H1 (cell line): ENCODE results near the gene MPRIP. TPM values are rescaled to one million over a fixed set of nuclear protein-coding genes. Genes with fewer than 3 reads are reported as not detected.
A peak's percentile ranks its signal among the peaks of the same experiment; 100 is the strongest.

Experiments used
- CTCF ChIA-PET: fragments of 300-600 bp; sonication (Branson Sonifier 250); formaldehyde crosslinking; loops from one replicate; lab custom pipeline; 2021; ENCODE audit not compliant: partially characterized antibody; lab: Charles Lee
- POLR2A ChIA-PET: fragments of 300-600 bp; sonication (Branson Sonifier 250); formaldehyde crosslinking; loops from one replicate; lab custom pipeline; 2021; ENCODE audit warnings: inconsistent platforms; ENCODE audit not compliant: partially characterized antibody; lab: Charles Lee
- DNase-seq, 2 experiments: peaks; one replicate each; pipeline versions ENCODE4 v3.0.0 to v3.0.0-alpha.2; 2010 to 2022; ENCODE audit warnings: low spot score in 2 of 2, low read depth in 1 of 2, mixed read lengths in 1 of 2
- FAIRE-seq: peaks from 2 replicates; lab custom pipeline; 2011; peaks lifted over from hg19 to GRCh38; lab: Jason Lieb, UNC
- H2AFZ ChIP-seq: 2 replicates; pipeline ENCODE4 v1.8.1; 2012; ENCODE audit warnings: low read length, inconsistent platforms
- H2AK5ac ChIP-seq: 2 replicates; pipeline ENCODE4 v1.6.1; 2013; ENCODE audit warnings: low read depth, low read length
- H2BK120ac ChIP-seq: replicated peaks from 2 replicates; pipeline ENCODE3; 2013; ENCODE audit warnings: low read depth, low read length, inconsistent platforms
- H2BK12ac ChIP-seq: 2 replicates; pipeline ENCODE4 v1.6.1; 2013; ENCODE audit warnings: low read depth, low read length
- H2BK15ac ChIP-seq: 2 replicates; pipeline ENCODE4 v1.6.1; 2013; ENCODE audit warnings: low read length
- H2BK20ac ChIP-seq: 2 replicates; pipeline ENCODE4 v1.6.1; 2013; ENCODE audit warnings: low read length
- H2BK5ac ChIP-seq: 2 replicates; pipeline ENCODE4 v1.6.1; 2013; ENCODE audit warnings: low read depth, low read length
- H3K14ac ChIP-seq: 2 replicates; pipeline ENCODE4 v1.6.1; 2013; ENCODE audit warnings: inconsistent platforms; ENCODE audit not compliant: insufficient read length
- H3K18ac ChIP-seq: 2 replicates; pipeline ENCODE4 v1.6.1; 2013; ENCODE audit warnings: low read length; ENCODE audit errors: extremely low read depth
- H3K23ac ChIP-seq: 2 replicates; pipeline ENCODE4 v1.6.1; 2013; ENCODE audit warnings: inconsistent platforms; ENCODE audit not compliant: insufficient read length
- H3K23me2 ChIP-seq: 2 replicates; pipeline ENCODE4 v1.6.1; 2013; ENCODE audit warnings: low read depth, low read length
- H3K27ac ChIP-seq: 2 replicates; pipeline ENCODE4 v1.6.1; 2011; ENCODE audit warnings: low read depth, low read length, inconsistent platforms
- H3K27me3 ChIP-seq, 4 experiments: replicated peaks in 1 of 4; 1 replicate in 1 of 4; 2 replicates in 3 of 4; pipeline versions ENCODE4 v1.6.1 to v1.8.1; 2011 to 2013; ENCODE audit warnings: low read length in 3 of 4, mild to moderate bottlenecking in 3 of 4, inconsistent platforms in 2 of 4, mixed read lengths in 2 of 4, moderate library complexity in 1 of 4; ENCODE audit not compliant: control insufficient read depth in 3 of 4, insufficient read depth in 3 of 4; ENCODE audit errors: extremely low read depth in 1 of 4
- H3K36me3 ChIP-seq, 4 experiments: 2 replicates each; pipeline versions ENCODE4 v1.6.1 to v1.8.1; 2011 to 2013; ENCODE audit warnings: mild to moderate bottlenecking in 4 of 4, low read length in 3 of 4, moderate library complexity in 2 of 4, control low read depth in 1 of 4, inconsistent platforms in 1 of 4; ENCODE audit not compliant: insufficient read depth in 4 of 4, control insufficient read depth in 2 of 4
- H3K4ac ChIP-seq: replicated peaks from 2 replicates; pipeline ENCODE3; 2013; ENCODE audit warnings: low read length, low read depth, mixed read lengths, inconsistent platforms; ENCODE audit not compliant: insufficient read length
- H3K4me1 ChIP-seq, 4 experiments: replicated peaks in 1 of 4; 1 replicate in 1 of 4; 2 replicates in 3 of 4; pipeline versions ENCODE4 v1.6.1 to v1.8.1; 2011 to 2013; ENCODE audit warnings: low read length in 3 of 4, inconsistent platforms in 2 of 4, mixed read lengths in 1 of 4; ENCODE audit not compliant: insufficient read depth in 4 of 4, control insufficient read depth in 3 of 4
- H3K4me2 ChIP-seq, 2 experiments: 2 replicates each; pipeline versions ENCODE4 v1.6.1 to v1.8.1; 2011 to 2013; ENCODE audit warnings: low read depth in 2 of 2, low read length in 2 of 2, control low read depth in 1 of 2, inconsistent platforms in 1 of 2, mild to moderate bottlenecking in 1 of 2; ENCODE audit not compliant: insufficient read depth in 1 of 2
- H3K4me3 ChIP-seq, 4 experiments: fragments of 200-600, 300-600 bp in 1 of 4; sonication (generic), shearing (Covaris generic), sonication (Bioruptor Twin) in 1 of 4; 2 replicates each; pipeline versions ENCODE4 v1.5.1 to v1.8.1; 2011 to 2016; ENCODE audit warnings: low read length in 4 of 4, low read depth in 3 of 4, control low read depth in 2 of 4, inconsistent platforms in 2 of 4, mild to moderate bottlenecking in 2 of 4, mixed read lengths in 1 of 4, moderate library complexity in 1 of 4; ENCODE audit not compliant: insufficient read depth in 2 of 4; ENCODE audit errors: extremely low read depth in 1 of 4
- H3K56ac ChIP-seq: replicated peaks from 2 replicates; pipeline ENCODE3; 2013; ENCODE audit warnings: low read depth, mild to moderate bottlenecking, mixed read lengths, low read length, inconsistent platforms; ENCODE audit not compliant: insufficient read length
- H3K79me1 ChIP-seq: 2 replicates; pipeline ENCODE4 v1.6.1; 2013; ENCODE audit warnings: low read depth, low read length, control low read depth
- H3K79me2 ChIP-seq, 2 experiments: 2 replicates each; pipeline versions ENCODE4 v1.6.1 to v1.8.1; 2012 to 2013; ENCODE audit warnings: low read length in 2 of 2, mild to moderate bottlenecking in 2 of 2, inconsistent platforms in 1 of 2; ENCODE audit not compliant: insufficient read depth in 2 of 2, control insufficient read depth in 1 of 2
- H3K9ac ChIP-seq, 4 experiments: replicated peaks in 1 of 4; 1 replicate in 1 of 4; 2 replicates in 3 of 4; pipeline versions ENCODE4 v1.6.1 to v1.8.1; 2011 to 2013; ENCODE audit warnings: low read depth in 3 of 4, low read length in 3 of 4, control low read depth in 2 of 4, mild to moderate bottlenecking in 2 of 4, moderate library complexity in 2 of 4, inconsistent platforms in 1 of 4; ENCODE audit errors: extremely low read depth in 1 of 4
- H3K9me3 ChIP-seq, 2 experiments: 2 replicates each; pipeline versions ENCODE4 v1.6.1 to v1.8.1; 2012 to 2013; ENCODE audit warnings: mild to moderate bottlenecking in 2 of 2, moderate library complexity in 2 of 2, control low read depth in 1 of 2, inconsistent platforms in 1 of 2, low read depth in 1 of 2, low read length in 1 of 2, mixed read lengths in 1 of 2; ENCODE audit not compliant: insufficient read depth in 2 of 2
- H4K20me1 ChIP-seq, 2 experiments: replicated peaks in 1 of 2; 2 replicates each; pipeline versions ENCODE3 to v1.8.1; 2011 to 2013; ENCODE audit warnings: inconsistent platforms in 2 of 2, low read length in 2 of 2, mild to moderate bottlenecking in 1 of 2; ENCODE audit not compliant: insufficient read depth in 2 of 2, control insufficient read depth in 1 of 2
- H4K5ac ChIP-seq: 2 replicates; pipeline ENCODE4 v1.6.1; 2013; ENCODE audit warnings: low read length, low read depth, mixed read lengths, inconsistent platforms; ENCODE audit not compliant: insufficient read length
- H4K8ac ChIP-seq: 2 replicates; pipeline ENCODE4 v1.8.0; 2013; ENCODE audit warnings: mild to moderate bottlenecking, moderate library complexity, low read length, inconsistent platforms; ENCODE audit not compliant: insufficient read depth; ENCODE audit errors: extremely low read depth
- H4K91ac ChIP-seq: replicated peaks from 2 replicates; pipeline ENCODE3; 2013; ENCODE audit warnings: low read length, mixed read lengths, inconsistent platforms; ENCODE audit not compliant: insufficient read length
- CREB1 ChIP-seq: IDR thresholded peaks from 2 replicates; pipeline ENCODE4 v1.6.1; 2012; ENCODE audit warnings: inconsistent platforms
- CTCF ChIP-seq, 3 experiments: IDR thresholded peaks; 1 replicate in 2 of 3; 2 replicates in 1 of 3; pipeline versions ENCODE4 v1.5.1 to v1.6.1; 2011; ENCODE audit warnings: low read length in 3 of 3, mild to moderate bottlenecking in 3 of 3, inconsistent platforms in 2 of 3, low read depth in 1 of 3, moderate library complexity in 1 of 3; ENCODE audit not compliant: insufficient read depth in 1 of 3; ENCODE audit errors: control extremely low read depth in 1 of 3
- NRF1 ChIP-seq: IDR thresholded peaks from 2 replicates; pipeline ENCODE4 v1.6.1; 2011; ENCODE audit warnings: mild to moderate bottlenecking, low read depth, low read length, improper control_type of control experiment
- RAD21 ChIP-seq, 2 experiments: IDR thresholded peaks in 1 of 2; conservative IDR thresholded peaks in 1 of 2; 2 replicates each; pipeline ENCODE4 v1.6.1; 2011; ENCODE audit warnings: low read depth in 2 of 2, low read length in 2 of 2, improper control_type of control experiment in 1 of 2, inconsistent platforms in 1 of 2, mild to moderate bottlenecking in 1 of 2, moderate library complexity in 1 of 2
- SUZ12 ChIP-seq: fragments of 200-600 bp; sonication (generic); IDR thresholded peaks from 2 replicates; pipeline ENCODE4 v1.6.1; 2012; ENCODE audit warnings: mild to moderate bottlenecking, inconsistent platforms, low read length, moderate library complexity, mixed read lengths
- TAF1 ChIP-seq: IDR thresholded peaks from 2 replicates; pipeline ENCODE4 v1.6.1; 2011; ENCODE audit warnings: mild to moderate bottlenecking, low read depth, low read length
- WGBS, 2 experiments: shearing (Covaris generic) in 1 of 2; methylation state at CpG; one replicate each; pipeline versions ENCODE4 v1.1.6 to v1.1.7; 2013 to 2015; ENCODE audit warnings: low lambda C conversion rate in 2 of 2, mixed read lengths in 2 of 2, inconsistent platforms in 1 of 2, low coverage in 1 of 2, missing lambda C conversion rate in 1 of 2; ENCODE audit not compliant: insufficient replicate concordance in 2 of 2, insufficient coverage in 1 of 2, insufficient read length in 1 of 2; ENCODE audit errors: extremely low coverage in 1 of 2, missing lambda C conversion rate in 1 of 2; 5-methylcytosine and 5-hydroxymethylcytosine counted together
- polyA plus RNA-seq, 7 experiments: library from polyadenylated mRNA; depleted of rRNA in 3 of 7; stranded (reverse) in 5 of 7; unstranded in 2 of 7; fragments of >200 nt in 5 of 7; fragments of 200-250 nt in 2 of 7; gene quantifications; 1 replicate in 5 of 7; 2 replicates in 1 of 7; 4 replicates in 1 of 7; pipeline versions ENCODE4 v1.2.1 to v1.2.3, GENCODE V29; 2011 to 2013; ENCODE audit warnings: missing spikeins in 2 of 7, mixed read lengths in 2 of 7
- total RNA-seq: library from RNA; stranded (reverse); fragmentation: NEBNext Ultra II Directional; extraction: Animal tissue kit (Norgen Biotek cat#: 25700); gene quantifications from 2 replicates; pipeline ENCODE4 v1.2.1, GENCODE V29; 2021

Gene MPRIP
- total and polyA plus RNA-seq, 2 of the 8 experiments (the other 6 are each of a cell fraction or from before 2014, with no cell fraction given) = 48.6 to 146 TPM

- Histone ChIP-seq H3K4me3 (no peak overlapping the region), H4K20me1 (peaks cover 0 to 5% of the 10 kb centered on the region in 2 experiments), H4K91ac (no peak overlapping the region), H2BK12ac (no peak overlapping the region), H2BK5ac (no peak overlapping the region), H3K23ac (no peak overlapping the region), H2AFZ (no peak overlapping the region), H3K23me2 (no peaks in the 10 kb centered on the region), H2BK120ac (no peak overlapping the region), H3K9me3 (no peaks in the 10 kb centered on the region), H3K79me2 (peaks cover 0 to 13% of the 10 kb centered on the region in 2 experiments; a peak in 1 of 4 replicates), H3K18ac (no peak overlapping the region), H3K9ac (no peak overlapping the region), H4K8ac (no peak overlapping the region), H3K4me1 (peaks cover 0 to 8% (median 4%) of the 10 kb centered on the region in 4 experiments; a peak in 4 of 7 replicates), H2BK20ac (no peak overlapping the region)
- 87% methylated on average over 8 of the region's 8 CpGs; no CpG with 5 or more reads in 1 of the 2 experiments for WGBS, 2 experiments
- TF ChIP-seq TAF1 (no peak), NRF1 (no peak), CREB1 (no peak), SUZ12 (no peak), CTCF (IDR thresholded peaks at IDR 0.05; ENCODE audit: control extremely low read depth in 1 of 3, insufficient read depth in 1 of 3, low read depth in 1 of 3, low read length in 3 of 3) (peak in 1 of 3 experiments; percentile 27; a peak in 2 of 4 replicates), RAD21 (IDR thresholded peaks at IDR 0.05 in 1 of 2, conservative IDR thresholded peaks at IDR 0.05 in 1 of 2; ENCODE audit: low read depth in 2 of 2, low read length in 2 of 2) (peak; percentile 21; a peak in 3 of 4 replicates)
- TF ChIP-seq, all 59 proteins: peak for 2
- H3K27me3 ChIP-seq = no peaks in the 10 kb centered on the region
- H3K79me1 ChIP-seq = peaks cover 18% of the 10 kb centered on the region
- H3K14ac ChIP-seq = no peak overlapping the region
- ChIA-PET POLR2A (interaction anchor here (1.4 kb wide), 1 partner anchor 8 kb away, joined by 3 read pairs; no protein-coding TSS in a partner anchor), CTCF (interaction anchor here (0.8 to 3.9 kb wide), 12 partner anchors 9 to 80 kb away, joined by 3 to 23 read pairs (median 5); no protein-coding TSS in a partner anchor)
- no peak overlapping the region for H2AK5ac ChIP-seq
- no peak overlapping the region for H3K27ac ChIP-seq
- no peak overlapping the region for H3K4ac ChIP-seq
- H4K5ac ChIP-seq = no peak overlapping the region
- FAIRE-seq = no peak
- DNase-seq = no peak
- H3K4me2 ChIP-seq = no peak overlapping the region
- H2BK15ac ChIP-seq = no peak overlapping the region
- H3K36me3 ChIP-seq = no peaks in the 10 kb centered on the region
- no peak overlapping the region for H3K56ac ChIP-seq
Observed at GRCh38 chr17:17108451-17109049, 66.3 kb downstream of the MPRIP start.
